Stimulated activated CD4-positive, alpha-beta T cell treated with anti-CD3 and anti-CD28 coated beads, Interleukin-4, amount 100 ng/mL, for 24 hours (primary cell): ENCODE results near the gene HLA-C.
"Not testable (repeated sequence)": the region's sequence is repeated elsewhere in the genome, so short reads cannot be mapped to it uniquely, and the experiment has no call there.

Experiments
- DNase-seq: peaks from one replicate; pipeline ENCODE4 v3.0.0-alpha.2; 2020

HLA-C gene

GRCh38 chr6:31271641-31272357 is at the start of gene HLA-C:
Gene HLA-C (minus strand): TSS chr6:31272092. CDS start chr6:31272071, 21 bp downstream.
- DNase-seq, result peak; percentile 91

GRCh38 chr6:31321005-31321707 is 49.3 kb upstream of the HLA-C start:
- no peak for DNase-seq

GRCh38 chr6:31317036-31317435 is 45.1 kb upstream of the HLA-C start:
- no peak for DNase-seq

- DNase-seq, result no peak
Measured at GRCh38 chr6:31309641-31310040, 37.7 kb upstream of the HLA-C start.

DNA sequence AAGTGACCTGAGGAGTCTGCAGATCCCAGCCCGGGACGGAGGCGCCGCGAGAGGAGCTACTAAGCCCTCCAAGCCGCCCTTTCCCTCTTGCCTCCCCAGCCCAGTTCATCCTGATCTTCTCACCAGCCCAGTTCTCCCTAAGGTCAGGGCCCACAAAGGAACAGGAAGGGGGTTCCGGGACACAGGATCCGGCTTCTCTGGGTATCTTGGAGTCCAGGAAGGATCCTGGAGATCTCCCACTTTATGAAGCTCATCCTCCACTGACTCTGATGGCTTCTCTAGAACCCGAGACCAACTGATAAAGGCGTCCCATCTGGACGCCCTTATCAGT is 36.9 kb upstream of the HLA-C start:
- DNase-seq, result no peak

- DNase-seq, result peak; percentile 66
Measured at GRCh38 chr6:31308050-31308844, 36.4 kb upstream of the HLA-C start.

GRCh38 chr6:31307669-31308049 is 35.8 kb upstream of the HLA-C start:
- DNase-seq, result no peak

DNA sequence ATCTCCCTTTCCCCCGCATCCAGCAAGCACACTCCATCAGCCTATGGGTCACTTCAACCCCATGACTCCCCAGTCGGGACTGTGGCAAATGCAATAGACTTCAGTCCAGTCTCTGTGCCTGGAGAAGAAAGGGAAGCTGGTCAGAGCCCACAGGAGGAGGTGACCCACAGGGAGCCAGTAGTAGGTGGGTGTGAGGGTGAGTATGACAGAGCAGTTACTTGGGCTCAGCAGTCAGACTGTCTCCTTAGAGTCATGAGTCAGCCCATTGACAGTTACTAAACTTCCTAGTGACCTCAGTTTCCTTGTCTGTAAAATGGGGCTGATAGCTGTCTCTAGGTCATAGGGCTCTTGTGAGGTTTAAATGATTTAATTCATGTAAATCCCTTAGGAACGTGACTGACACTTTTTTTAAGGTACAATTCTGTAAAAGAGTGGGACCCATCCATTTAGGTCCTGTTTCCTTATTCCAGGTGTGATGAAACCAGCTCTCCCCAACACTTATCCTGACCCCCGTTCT is 33.9 kb upstream of the HLA-C start:
- no peak for DNase-seq

DNA sequence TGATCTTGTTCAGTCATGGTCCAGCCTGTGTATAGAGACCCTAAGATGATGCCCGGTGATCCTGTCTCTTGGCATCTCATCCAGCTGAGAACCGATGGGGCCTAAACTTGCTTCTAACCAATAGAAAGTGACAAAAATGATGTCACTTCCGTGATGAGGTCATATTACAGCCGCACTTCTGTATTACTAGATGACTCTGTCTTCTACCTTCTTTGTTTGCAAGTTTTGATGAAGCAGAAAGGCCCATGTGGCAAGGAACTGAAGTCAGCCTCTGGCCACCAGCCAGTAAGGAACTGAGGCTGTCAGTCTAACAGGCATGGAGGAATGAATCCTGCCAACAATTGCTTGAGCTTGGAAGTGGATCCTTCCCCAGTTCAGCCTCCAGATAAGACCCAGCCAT is 32.8 kb upstream of the HLA-C start:
- no peak for DNase-seq

DNA sequence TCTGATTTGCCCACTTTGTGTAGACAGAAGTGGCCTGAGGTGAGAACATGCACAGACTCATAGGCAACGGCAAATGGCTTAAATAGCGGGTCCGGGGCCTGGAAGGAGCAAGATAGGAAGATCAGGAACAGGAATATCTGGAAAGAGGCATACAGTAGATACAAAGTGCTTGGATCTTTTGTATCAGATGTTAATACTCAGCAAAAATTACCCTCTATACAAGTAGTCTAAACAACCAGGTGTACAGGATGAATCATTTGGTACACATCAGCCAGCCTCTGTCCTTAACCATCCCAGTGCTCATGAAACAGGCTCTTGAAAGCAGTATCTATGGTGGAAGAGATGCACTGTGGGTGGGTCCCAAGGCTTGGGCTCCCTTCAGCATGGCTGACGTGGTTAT is 28.9 kb upstream of the HLA-C start:
- DNase-seq, result no peak

DNA sequence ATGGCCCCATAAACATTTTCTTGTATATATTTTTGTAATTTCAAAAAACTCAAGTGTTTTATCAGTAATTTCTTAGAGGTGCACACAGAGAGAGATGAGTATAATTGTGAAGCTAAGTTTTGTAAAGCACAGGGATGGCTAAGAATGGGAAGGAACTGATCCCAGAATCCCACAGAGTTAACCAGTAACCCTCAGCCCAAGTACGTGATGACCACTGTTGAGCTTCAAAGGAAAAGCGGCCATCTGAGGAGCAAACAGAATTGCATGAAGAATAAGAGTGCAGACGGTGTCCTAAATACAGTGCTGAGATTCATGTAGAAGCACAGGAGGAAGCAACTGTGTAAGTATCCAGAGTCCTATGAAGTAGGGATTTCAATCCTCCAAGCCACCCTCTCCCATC is 28.1 kb upstream of the HLA-C start:
- no peak for DNase-seq

DNA sequence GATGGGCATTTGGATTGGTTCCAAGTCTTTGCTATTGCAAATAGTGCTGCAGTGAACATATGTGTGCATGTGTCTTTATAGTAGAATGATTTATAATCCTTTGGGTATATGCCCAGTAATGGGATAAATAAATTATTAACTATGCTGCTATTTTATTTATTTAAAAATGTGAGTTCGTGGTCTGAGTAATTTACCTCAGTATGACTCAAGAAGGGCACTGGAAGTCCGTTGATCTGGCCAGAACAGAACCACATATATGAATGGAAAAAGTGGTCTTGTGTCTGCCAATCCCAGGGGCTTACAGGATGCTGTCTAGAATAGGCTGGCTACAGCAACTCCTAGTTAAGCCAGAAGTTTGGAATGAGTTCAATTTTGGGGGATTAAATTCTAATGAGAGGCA is 27.6 kb upstream of the HLA-C start:
- DNase-seq, result no peak

DNA sequence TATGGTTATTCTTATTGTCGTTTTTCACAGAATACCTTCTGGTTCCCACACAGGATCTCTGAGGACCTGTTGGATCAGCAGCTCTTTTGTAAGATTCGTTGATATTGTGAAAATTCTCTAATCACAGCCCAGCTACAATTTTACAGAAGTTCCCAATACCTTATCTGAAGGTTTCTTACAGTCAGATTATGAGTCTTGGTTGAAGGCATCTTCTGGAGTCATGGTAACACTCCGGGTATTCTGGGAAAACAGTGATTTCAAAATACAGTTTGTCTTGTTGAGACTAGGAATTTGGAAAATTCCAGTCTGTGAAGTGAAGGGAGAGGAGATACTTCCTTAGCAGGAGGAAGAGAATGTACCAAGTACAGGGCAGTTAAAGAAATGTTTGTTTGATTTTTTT is 22.2 kb upstream of the HLA-C start:
- DNase-seq, result no peak

DNA sequence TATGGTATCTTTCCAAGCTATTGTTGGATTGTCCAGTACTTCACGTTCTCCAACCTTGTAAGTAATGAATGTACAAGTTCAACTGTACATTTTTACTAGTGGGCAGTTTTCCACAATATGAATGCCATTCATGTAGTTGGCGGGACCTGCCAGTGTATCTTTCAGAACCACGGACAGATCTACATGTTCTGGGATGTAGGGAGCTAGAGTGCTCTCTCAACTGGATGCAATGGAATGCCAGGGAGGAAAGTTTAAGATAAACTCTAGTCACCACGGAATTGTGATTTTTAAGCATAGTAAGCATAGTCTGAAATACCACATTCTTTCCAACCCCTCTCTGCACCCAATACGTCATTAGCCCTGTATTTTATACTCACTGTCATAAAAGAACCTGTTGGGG is 21.5 kb upstream of the HLA-C start:
- DNase-seq, result no peak

GRCh38 chr6:31289788-31290187 is 17.9 kb upstream of the HLA-C start:
- no peak for DNase-seq

GRCh38 chr6:31287619-31288018 is 15.7 kb upstream of the HLA-C start:
- no peak for DNase-seq

DNA sequence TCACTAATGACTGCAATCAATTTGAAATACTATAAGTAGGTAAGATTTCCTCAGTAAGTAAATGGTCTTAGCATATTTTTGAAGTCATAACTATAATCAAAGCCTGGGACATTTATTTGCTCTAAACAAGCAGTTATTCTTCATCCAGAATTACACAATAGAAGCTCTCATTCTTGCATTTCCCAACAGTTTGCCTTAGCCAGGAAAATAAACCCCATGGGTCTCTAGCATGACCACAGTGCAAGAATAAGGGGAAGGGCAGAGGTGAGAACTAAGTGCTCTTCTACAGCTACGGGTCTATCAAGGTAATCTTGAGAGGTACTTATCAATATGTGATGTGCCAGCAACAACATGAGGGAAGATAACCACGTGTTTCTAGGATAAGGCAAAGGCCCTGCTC is 14.1 kb upstream of the HLA-C start:
- DNase-seq, result no peak

DNA sequence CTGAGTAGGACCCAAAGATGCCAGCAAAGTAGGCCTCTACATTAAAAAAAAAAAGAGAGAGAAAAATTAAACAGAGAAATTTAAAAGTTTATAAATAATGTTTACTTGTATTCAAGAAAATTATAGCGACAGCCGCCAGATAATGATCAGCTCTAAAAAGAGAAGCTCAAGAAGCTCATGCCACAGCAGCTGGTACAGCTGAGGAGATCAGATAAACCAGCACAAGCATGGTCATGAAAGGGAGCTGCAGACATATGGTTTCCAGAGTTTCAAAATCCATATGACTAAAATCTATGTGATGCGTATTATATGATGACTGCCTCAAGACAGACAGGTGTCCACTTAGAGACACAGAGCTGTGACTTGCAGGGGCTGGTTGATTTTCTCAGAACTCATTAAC is 13.6 kb upstream of the HLA-C start:
- DNase-seq, result no peak

DNA sequence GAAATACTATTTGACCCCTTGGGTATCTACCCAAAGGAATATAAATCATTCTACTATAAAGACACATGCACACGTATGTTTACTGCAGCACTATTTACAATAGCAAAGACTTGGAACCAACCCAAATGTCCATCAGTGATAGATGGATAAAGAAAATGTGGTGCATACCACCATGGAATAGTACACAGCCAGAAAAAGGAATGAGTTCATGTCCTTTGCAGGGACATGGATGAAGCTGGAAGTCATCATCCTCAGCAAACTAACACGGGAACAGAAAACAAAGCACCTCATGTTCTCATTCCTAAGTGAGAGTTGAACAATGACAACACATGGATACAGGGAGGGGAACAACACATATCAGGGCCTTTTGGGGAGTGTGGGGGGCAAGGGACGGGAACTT is 7.8 kb upstream of the HLA-C start:
- not testable (repeated sequence) for DNase-seq

DNA sequence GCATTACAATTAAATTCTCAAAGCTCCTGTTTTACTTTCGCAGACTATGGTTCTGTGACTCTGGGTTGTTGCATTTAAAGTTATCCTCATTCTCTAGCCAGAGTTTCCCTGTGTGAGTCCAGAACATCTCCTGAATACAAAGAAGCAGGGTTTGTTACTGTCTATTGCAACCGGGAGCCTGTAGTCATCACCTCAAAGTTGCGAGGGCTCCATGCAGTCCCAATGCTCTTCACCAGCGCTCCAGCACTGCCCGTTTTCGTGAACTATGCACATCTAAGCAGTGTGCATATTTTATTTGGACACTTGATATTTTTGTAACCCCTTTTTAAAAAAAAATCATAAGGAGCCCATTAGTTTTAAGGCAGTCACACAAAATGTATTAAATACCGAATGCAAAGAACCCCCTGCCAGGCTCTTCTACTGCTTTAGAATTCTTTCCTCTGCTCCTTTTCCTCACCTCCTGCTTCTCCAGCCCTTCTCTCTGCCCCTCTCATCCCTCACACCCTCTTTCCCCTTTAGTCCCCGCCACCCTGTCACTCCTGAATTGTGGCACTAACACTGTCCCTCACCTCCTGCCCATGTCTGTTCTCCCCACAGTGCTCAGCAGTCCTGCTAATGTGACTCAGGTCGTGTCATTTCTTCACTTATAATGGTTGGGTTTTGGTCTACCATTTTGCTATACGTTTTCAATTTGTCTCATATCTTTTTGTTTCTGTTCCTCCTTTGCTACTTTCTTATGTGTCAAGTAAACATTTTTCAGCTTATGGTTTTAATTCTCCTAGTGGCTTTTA is 1.1 kb upstream of the HLA-C start:
- DNase-seq, result peak; percentile 40

DNA sequence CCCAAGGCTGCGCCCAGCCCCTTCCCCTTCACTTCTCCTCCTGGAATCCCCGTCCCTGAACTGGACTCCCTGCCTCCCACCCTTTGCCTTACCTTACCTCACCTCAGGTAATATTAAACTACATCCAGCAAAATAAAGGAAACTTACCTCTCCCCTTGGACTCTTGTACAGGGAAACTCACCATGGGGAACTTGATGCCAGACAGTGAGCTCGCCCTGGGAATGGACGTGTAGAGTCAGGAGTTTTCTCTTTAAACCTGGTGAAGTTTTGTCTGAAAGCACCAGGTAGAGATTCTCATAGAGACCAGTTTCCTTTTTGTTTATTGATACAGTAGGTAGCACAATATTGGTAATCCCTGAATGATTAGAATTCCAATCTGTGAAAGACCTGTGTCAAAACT is 544 bp upstream of the HLA-C start:
- DNase-seq, result no peak

DNA sequence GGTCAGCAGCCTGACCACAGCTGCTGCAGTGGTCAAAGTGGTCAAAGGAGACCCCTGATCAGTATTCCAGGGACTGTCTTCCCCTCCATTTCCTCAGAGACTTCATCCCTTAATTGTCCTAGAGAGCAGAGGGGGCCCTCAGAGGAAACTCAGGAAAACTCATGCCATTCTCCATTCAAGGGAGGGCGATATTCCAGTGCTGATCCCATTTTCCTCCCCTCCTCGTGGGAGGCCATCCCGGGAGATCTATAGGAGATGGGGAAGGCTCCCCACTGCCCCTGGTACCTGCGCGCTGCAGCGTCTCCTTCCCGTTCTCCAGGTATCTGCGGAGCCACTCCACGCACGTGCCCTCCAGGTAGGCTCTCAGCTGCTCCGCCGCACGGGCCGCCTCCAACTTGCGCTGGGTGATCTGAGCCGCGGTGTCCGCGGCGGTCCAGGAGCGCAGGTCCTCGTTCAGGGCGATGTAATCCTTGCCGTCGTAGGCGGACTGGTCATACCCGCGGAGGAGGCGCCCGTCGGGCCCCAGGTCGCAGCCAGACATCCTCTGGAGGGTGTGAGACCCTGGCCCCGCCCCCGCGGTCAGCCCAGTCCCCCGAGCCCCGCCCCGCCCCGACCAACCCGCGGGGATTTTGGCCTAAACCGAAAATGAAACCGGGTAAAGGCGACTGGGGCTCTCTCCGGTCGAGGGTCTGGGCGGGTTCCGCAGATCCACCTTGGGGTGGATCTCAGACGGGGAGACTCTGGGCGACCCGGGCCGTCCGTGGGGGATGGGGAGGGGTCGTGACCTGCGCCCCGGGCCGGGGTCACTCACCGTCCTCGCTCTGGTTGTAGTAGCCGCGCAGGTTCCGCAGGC is 878 bp downstream of the HLA-C start:
- DNase-seq, result peak; percentile 51
